IMR-90 (cell line): Measurements from ENCODE around the gene ATRNL1.

ENCODE experiments used
- BHLHE40 ChIP-seq: fragments of 150-350 bp; IDR thresholded peaks from 2 replicates; pipeline ENCODE4 v1.6.1; 2016; ENCODE audit warnings: mild to moderate bottlenecking, low read depth, low read length
- CTCF ChIP-seq: conservative IDR thresholded peaks from 2 replicates; pipeline ENCODE4 v1.5.1; 2012; ENCODE audit warnings: mild to moderate bottlenecking, low read depth, low read length, improper control_type of control experiment
- ELK1 ChIP-seq: fragments of 150-350 bp; IDR thresholded peaks from 2 replicates; pipeline ENCODE4 v1.6.1; 2016; ENCODE audit warnings: low read depth, mild to moderate bottlenecking, low read length, moderate library complexity, borderline replicate concordance
- FOS ChIP-seq: fragments of 150-350 bp; IDR thresholded peaks from 2 replicates; pipeline ENCODE4 v1.6.1; 2016; ENCODE audit warnings: low read depth, low read length
- MAFK ChIP-seq: IDR thresholded peaks from 2 replicates; pipeline ENCODE4 v1.6.1; 2012; ENCODE audit warnings: low read depth, low read length, improper control_type of control experiment
- MAZ ChIP-seq: IDR thresholded peaks from 2 replicates; pipeline ENCODE4 v1.6.1; 2012; ENCODE audit warnings: low read depth, mild to moderate bottlenecking, low read length, improper control_type of control experiment, moderate library complexity, borderline replicate concordance
- NFE2L2 ChIP-seq: fragments of 150-350 bp; IDR thresholded peaks from 2 replicates; pipeline ENCODE4 v1.6.1; 2016; ENCODE audit warnings: low read depth, mild to moderate bottlenecking, low read length
- POLR2A ChIP-seq: IDR thresholded peaks from 2 replicates; pipeline ENCODE4 v1.6.1; 2012; ENCODE audit warnings: mild to moderate bottlenecking, low read depth, low read length
- RCOR1 ChIP-seq: IDR thresholded peaks from 2 replicates; pipeline ENCODE4 v1.6.1; 2012; ENCODE audit warnings: mild to moderate bottlenecking, low read length, improper control_type of control experiment; ENCODE audit not compliant: insufficient replicate concordance
- RFX5 ChIP-seq: IDR thresholded peaks from 2 replicates; pipeline ENCODE4 v1.8.0; 2012; ENCODE audit warnings: low read depth, mild to moderate bottlenecking, low read length, moderate library complexity
- SMC3 ChIP-seq: fragments of 150-350 bp; IDR thresholded peaks from 2 replicates; pipeline ENCODE4 v1.6.1; 2016; ENCODE audit warnings: low read depth, mild to moderate bottlenecking, antibody characterized with exemption, low read length, moderate library complexity
- USF2 ChIP-seq: fragments of 150-350 bp; IDR thresholded peaks from 2 replicates; pipeline ENCODE4 v1.6.1; 2017; ENCODE audit warnings: mild to moderate bottlenecking, antibody characterized with exemption, low read length, low read depth

DNA sequence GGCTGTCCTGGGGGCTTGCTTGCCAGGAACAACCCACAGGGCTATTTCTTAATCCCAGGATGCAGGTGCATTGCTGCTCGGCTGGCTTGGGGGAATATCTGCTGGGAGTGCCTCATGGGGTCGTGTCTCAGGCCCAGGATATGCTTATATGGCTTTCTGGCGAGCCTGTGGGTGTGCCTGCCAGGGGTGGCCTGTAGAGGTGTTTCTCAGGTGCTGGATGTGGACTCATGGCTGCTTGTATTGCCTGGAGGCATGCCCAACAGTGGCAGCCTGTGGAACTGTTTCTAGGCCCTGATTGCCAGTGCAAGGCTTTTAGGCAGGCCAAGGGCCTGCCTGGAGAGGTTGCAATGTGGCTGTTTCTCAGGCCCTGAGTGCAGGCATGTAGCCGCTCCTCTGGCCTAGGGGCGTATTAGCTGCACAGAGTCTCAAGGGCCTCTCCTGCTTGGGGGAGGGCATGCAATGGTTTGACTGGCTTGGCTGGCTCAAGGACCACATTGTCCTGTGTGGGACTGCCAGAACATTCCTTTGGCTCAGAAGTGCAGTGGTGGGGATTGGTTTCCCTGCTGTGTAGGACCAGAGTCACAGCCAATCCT, 202.1 kb downstream of the ATRNL1 start:
- TF ChIP-seq NFE2L2 (no peak), CTCF (no peak), ELK1 (no peak), POLR2A (no peak), USF2 (no peak), MAZ (no peak), FOS (no peak), RCOR1 (no peak), MAFK (no peak), SMC3 (no peak), BHLHE40 (no peak), RFX5 (no peak)
